Psoas muscle (tissue), 8 donors: ENCODE data around the gene KCNK13. TPM values are rescaled to one million over a fixed set of nuclear protein-coding genes. Genes with fewer than 3 reads are reported as not detected.

Experiments
- ATAC-seq, 4 donors: fragments of 200-7000 bp; cut with Tn5 transposase; one replicate each; pipeline ENCODE4 v1.9.1; 2020; ENCODE audit warnings: moderate library complexity in 3 of 4, mild to moderate bottlenecking in 2 of 4
- DNase-seq, 2 donors: peaks; one replicate each; pipeline ENCODE4 v3.0.0-alpha.2; 2020
- H3K27ac ChIP-seq: fragments of 200-600 bp; one replicate; pipeline ENCODE4 v1.8.0; 2022
- H3K27me3 ChIP-seq, 3 donors: fragments of 200-600 bp in 1 of 3; one replicate each; pipeline versions ENCODE4 v1.6.1 to v1.8.0; 2013 to 2022; ENCODE audit warnings: low read length in 2 of 3, mild to moderate bottlenecking in 2 of 3, moderate library complexity in 1 of 3; ENCODE audit not compliant: insufficient read depth in 3 of 3
- H3K36me3 ChIP-seq, 2 donors: fragments of 200-600 bp in 1 of 2; one replicate each; pipeline versions ENCODE4 v1.6.1 to v1.8.0; 2013 to 2022; ENCODE audit warnings: low read depth in 1 of 2, mild to moderate bottlenecking in 1 of 2, moderate library complexity in 1 of 2; ENCODE audit not compliant: insufficient read depth in 1 of 2
- H3K4me1 ChIP-seq: fragments of 200-600 bp; one replicate; pipeline ENCODE4 v1.8.0; 2022
- H3K4me3 ChIP-seq: fragments of 200-600 bp; one replicate; pipeline ENCODE4 v1.8.0; 2022; ENCODE audit warnings: mild to moderate bottlenecking
- H3K9me3 ChIP-seq: fragments of 200-600 bp; one replicate; pipeline ENCODE4 v1.8.0; 2022
- WGBS, 3 donors: extraction: QIAGEN DNeasy Blood & Tissue Kit; methylation state at CpG; one replicate each; pipeline versions ENCODE4 v1.1.6 to v1.1.7; 2013; 5-methylcytosine and 5-hydroxymethylcytosine counted together
- intact Hi-C, 2 donors: fragments of 100-400 bp; cut with DNase I; formaldehyde crosslinking; loops; one replicate each; pipeline versions ENCODE4 v1.11.0 to v1.14.2; 2022
- polyA plus RNA-seq, 3 donors: library from polyadenylated mRNA; stranded (reverse); fragments of 200-250 nt; gene quantifications; one replicate each; pipeline ENCODE4 v1.2.3, GENCODE V29; 2013
- total RNA-seq, 4 donors: library from RNA; stranded (reverse); fragmentation: NEBNext Ultra II Directional in 2 of 4; extraction: Animal tissue kit (Norgen Biotek cat#: 25700) in 2 of 4; gene quantifications; one replicate each; pipeline versions ENCODE4 v1.2.1 to v1.2.4, GENCODE V29; 2021 to 2023
- TF ChIP-seq, protein P1 (sequence below): fragments of 200-600 bp; IDR thresholded peaks from one replicate; pipeline ENCODE4 v1.8.0; 2022; ENCODE audit warnings: antibody characterized with exemption
- donor health status: healthy with polysubstance abuse.
- donor health status: DM: no; HTN: no; CAD: no; lungs with moderate emphysema.
- donor health status: Bipolar disorder and iron deficiency.
- donor health status: healthy.
- donor health status: DM: yes; HTN: yes; CAD: no.
- donor health status: DM: no; HTN: no; CAD: no.
- donor health status: DM: no; HTN: no; CAD: no.
- donor health status: DM: yes; HTN: yes; CAD: no.

KCNK13 gene
- total and polyA plus RNA-seq, 7 donors: 0.01 to 0.30 (median 0.03) TPM; not detected in 3

DNA sequence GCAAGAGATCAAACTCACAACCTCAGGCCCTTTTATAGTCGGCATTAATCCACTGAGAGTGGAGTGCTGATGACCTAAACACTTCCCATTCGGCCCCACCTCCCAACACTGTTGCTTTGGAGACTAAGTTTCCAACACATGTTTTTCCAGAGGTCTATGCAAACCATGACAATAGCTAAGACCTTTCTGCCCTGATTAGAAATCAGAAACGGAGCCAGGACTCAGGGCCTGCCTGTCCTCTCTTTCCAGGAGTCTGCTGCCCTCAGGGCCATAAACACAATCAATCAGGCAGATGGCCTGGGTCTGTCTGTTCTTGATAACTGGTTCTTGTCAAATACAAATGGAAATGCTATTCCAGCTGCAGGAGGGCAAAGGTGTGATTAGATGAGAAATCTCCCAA lies 97.4 kb downstream of the KCNK13 start:
- H3K27ac ChIP-seq: no peak overlapping the region
- intact Hi-C loops: no loop called here

DNA sequence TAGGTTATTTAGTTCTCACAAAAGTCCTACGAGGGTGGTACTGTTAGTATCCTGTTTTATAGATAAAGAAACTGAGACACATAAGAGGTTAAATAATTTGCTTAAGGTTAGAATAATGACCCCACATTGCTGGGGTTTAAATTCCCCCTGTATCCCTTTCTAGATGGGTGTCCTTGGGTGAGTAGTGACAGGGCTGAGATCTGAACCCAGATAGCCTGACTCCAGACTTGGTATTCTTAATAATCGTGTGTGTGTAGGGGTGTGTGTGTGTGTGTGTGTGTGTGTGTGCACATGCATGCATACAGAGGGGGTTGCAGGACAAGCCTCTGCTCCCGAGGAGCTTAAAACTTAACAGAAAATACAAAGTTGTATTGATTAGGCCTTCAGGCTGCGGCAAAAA lies 97.9 kb downstream of the KCNK13 start:
- H3K4me1 ChIP-seq: no peaks in the 10 kb centered on the region
- intact Hi-C loops: no loop called here
- H3K4me3 ChIP-seq: no peak overlapping the region
- no peaks in the 10 kb centered on the region for H3K9me3 ChIP-seq
- H3K27ac ChIP-seq: no peak overlapping the region
- peaks cover 0 to 2% (median 0%) of the 10 kb centered on the region in 3 donors for H3K27me3 ChIP-seq
- TF ChIP-seq, protein P1, sequence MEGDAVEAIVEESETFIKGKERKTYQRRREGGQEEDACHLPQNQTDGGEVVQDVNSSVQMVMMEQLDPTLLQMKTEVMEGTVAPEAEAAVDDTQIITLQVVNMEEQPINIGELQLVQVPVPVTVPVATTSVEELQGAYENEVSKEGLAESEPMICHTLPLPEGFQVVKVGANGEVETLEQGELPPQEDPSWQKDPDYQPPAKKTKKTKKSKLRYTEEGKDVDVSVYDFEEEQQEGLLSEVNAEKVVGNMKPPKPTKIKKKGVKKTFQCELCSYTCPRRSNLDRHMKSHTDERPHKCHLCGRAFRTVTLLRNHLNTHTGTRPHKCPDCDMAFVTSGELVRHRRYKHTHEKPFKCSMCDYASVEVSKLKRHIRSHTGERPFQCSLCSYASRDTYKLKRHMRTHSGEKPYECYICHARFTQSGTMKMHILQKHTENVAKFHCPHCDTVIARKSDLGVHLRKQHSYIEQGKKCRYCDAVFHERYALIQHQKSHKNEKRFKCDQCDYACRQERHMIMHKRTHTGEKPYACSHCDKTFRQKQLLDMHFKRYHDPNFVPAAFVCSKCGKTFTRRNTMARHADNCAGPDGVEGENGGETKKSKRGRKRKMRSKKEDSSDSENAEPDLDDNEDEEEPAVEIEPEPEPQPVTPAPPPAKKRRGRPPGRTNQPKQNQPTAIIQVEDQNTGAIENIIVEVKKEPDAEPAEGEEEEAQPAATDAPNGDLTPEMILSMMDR: no peak
- no peaks in the 10 kb centered on the region for H3K36me3 ChIP-seq
- no peak for DNase-seq
- 55 to 64% (median 58%) methylated on average over 4 of the region's 4 CpGs for WGBS, 3 donors
- ATAC-seq: no peak

More for the DNA sequence above, 97.4 kb downstream of the KCNK13 start:
- ATAC-seq (no peak), DNase-seq (no peak)
- Histone ChIP-seq H3K9me3 (no peaks in the 10 kb centered on the region), H3K36me3 (no peaks in the 10 kb centered on the region), H3K27me3 (peaks cover 0 to 2% (median 0%) of the 10 kb centered on the region in 3 donors), H3K4me1 (no peaks in the 10 kb centered on the region), H3K4me3 (no peak overlapping the region)
- WGBS, 3 donors: 32 to 39% (median 35%) methylated on average over 3 of the region's 3 CpGs
- TF ChIP-seq, protein P1: no peak

DNA sequence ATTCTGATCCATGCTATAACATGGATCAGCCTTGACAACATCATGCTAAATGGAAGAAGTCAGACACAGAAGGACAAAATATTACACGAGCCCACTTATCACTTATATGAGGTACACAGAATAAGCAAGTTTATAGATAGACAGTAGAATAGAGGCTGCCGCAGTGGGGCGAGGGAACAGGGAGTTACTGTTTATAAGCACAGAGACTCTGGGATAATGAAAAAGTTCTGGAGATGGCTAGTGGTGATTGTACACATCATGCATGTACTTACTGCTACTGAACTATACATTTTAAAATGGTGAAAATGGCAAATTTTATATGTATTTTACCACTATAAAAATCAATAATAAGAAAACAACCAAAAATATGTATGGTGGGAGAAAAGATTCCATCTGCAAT lies 99.3 kb downstream of the KCNK13 start:
- Histone ChIP-seq H3K4me3 (no peak overlapping the region), H3K36me3 (no peaks in the 10 kb centered on the region), H3K27me3 (peaks cover 0 to 2% (median 0%) of the 10 kb centered on the region in 3 donors), H3K4me1 (no peaks in the 10 kb centered on the region), H3K9me3 (no peaks in the 10 kb centered on the region), H3K27ac (no peak overlapping the region)
- DNase-seq: no peak
- intact Hi-C loops: no loop called here
- TF ChIP-seq, protein P1: no peak
- WGBS, 3 donors: 88 to 93% (median 91%) methylated on average over 3 of the region's 3 CpGs
- no peak for ATAC-seq

DNA sequence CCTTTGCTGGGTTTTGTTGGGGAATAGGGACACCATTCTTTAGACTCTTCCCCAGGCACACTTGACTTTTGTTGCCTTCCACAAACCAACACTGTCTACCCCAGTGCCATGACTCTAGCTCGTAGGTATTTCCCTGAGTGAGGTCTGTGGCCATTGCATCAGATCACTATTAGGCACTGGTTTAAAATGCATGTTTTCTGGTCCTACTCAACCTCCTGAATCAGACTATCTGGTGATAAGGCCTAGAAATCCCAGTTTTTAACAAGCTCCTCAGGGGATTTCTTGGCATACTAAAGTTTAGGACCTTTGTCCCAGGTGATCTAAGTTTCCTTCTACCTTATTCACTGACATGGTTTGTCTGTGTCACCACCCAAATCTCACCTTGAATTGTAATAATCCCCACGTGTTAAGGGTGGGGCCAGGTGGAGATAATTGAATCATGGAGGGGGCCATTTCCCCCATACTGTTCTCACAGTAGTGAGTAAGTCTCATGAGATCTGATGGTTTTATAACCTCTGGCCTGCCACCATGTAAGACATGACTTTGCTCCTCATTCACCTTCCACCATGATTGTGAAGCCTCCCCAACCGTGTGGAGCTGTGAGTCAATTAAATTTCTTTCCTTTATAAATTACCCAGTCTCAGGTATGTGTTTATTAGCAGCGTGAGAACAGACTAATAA lies 106.8 kb downstream of the KCNK13 start:
- no peaks in the 10 kb centered on the region for H3K27me3 ChIP-seq
- WGBS, 3 donors: 59 to 67% (median 59%) methylated on average over 4 of the region's 4 CpGs
- no peaks in the 10 kb centered on the region for H3K36me3 ChIP-seq
- H3K9me3 ChIP-seq: no peaks in the 10 kb centered on the region
- no peak overlapping the region for H3K4me3 ChIP-seq
- no peak overlapping the region for H3K27ac ChIP-seq
- ATAC-seq (no peak), DNase-seq (no peak)
- TF ChIP-seq, protein P1: no peak
- intact Hi-C loops: no loop called here
- no peaks in the 10 kb centered on the region for H3K4me1 ChIP-seq

DNA sequence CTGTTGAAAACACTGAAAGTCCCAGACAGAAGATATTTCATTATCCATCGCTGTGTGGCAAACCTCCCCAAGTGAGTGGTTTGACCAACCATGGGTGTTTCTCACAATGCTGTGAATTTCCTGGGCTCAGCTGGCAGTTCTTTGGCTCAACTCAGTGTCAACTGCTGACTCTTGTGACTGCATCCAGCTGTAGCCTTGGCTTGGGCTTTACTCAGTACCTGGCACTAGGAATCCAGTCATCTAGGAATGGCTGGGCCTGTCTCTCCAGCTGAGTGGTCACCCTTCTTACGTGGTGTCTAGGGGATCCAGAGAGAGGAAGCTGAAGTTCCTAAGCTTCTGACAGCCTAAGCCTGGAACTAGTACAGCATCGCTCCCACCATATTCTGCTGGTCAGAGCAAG lies 113.8 kb downstream of the KCNK13 start:
- WGBS, 3 donors: 76 to 82% (median 78%) methylated on average over 3 of the region's 3 CpGs
- Histone ChIP-seq H3K4me1 (no peaks in the 10 kb centered on the region), H3K4me3 (no peak overlapping the region), H3K27ac (no peak overlapping the region), H3K27me3 (no peaks in the 10 kb centered on the region), H3K9me3 (no peaks in the 10 kb centered on the region), H3K36me3 (no peaks in the 10 kb centered on the region)
- TF ChIP-seq, protein P1: no peak
- no peak for ATAC-seq
- DNase-seq: no peak
- intact Hi-C loops: no loop called here
